EL (cell line): ENCODE results near the gene UGT2B11.
"Not testable (repeated sequence)": the region's sequence is repeated elsewhere in the genome, so short reads cannot be mapped to it uniquely, and the experiment has no call there.

ENCODE experiments used
- DNase-seq: peaks from one replicate; pipeline ENCODE4 v3.0.0-alpha.2; 2016

The UGT2B11 gene

GRCh38 chr4:69167300-69167699 is 47.2 kb downstream of the UGT2B11 start:
- DNase-seq = no peak

GRCh38 chr4:69166376-69166775 is 48.2 kb downstream of the UGT2B11 start:
- not testable (repeated sequence) for DNase-seq

GRCh38 chr4:69165707-69166106 is 48.8 kb downstream of the UGT2B11 start:
- DNase-seq = not testable (repeated sequence)

- DNase-seq = peak; percentile 1
These were observed 57.6 kb downstream of the UGT2B11 start for GRCh38 chr4:69156913-69157312.

- DNase-seq = no peak
These were observed 60.5 kb downstream of the UGT2B11 start for GRCh38 chr4:69154021-69154420.
